OCI-M1 (cell line): Measurements from ENCODE around the gene NR1H2.
"Not testable (repeated sequence)": the region's sequence is repeated elsewhere in the genome, so short reads cannot be mapped to it uniquely, and the experiment has no call there.

Experiments used
- DNase-seq: peaks from one replicate; lab custom pipeline; 2025; lab: John Stamatoyannopoulos, UW

NR1H2 gene

DNA sequence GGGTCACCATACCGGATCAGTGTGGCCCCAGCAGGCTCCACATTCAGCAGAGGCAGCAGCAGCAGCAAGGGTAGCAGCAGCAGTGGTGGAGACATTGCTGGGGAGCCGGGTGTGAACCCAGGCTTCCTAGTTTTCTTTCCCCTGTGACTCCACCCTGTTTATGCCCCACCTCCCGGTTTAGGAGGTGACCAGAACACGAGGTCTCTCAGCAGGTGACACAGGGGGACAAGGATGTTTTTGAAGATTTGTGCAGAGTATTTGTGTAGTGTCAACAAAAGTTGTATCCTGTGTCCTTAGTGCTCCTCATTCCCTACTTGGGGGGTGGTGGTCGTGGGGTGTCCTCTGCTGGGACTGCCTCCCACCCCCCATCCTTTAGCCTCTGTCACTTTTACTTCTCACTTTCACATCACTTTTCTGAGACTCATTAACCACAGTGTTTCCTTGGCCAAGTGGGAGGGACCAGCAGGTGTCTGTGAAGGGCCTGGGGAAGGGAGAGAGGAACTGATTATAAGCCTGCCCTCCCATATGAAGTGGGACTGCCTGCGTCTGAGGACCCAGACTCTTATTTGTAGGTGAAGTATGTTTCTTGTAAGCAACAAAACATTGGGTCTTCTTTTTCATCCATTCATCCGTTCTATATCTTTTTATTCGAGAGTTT, 31.5 kb upstream of the NR1H2 start:
- no peak for DNase-seq

DNA sequence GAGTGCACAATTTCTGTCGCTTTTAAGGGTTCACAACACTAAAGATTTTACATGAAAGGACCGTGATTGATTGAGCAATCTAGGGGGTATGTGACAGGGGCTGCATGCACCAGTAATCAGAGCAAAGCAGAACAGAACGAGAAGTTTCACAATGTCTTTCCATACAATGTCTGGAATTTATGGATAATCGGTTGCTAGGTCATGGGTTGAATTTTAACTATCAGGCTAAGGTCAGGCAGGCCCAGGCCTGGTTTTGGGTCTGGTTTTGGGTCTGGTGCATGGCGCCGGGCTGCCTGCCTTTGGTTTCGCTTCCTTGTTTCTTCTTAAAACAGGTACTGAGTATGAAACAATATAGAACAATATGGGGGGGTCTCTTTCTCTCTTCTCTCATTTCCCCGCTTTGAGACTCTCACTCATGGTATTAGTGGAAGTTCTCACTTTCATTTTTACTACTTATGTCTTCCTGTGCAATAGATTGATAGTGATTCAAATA, 29.1 kb upstream of the NR1H2 start:
- not testable (repeated sequence) for DNase-seq

DNA sequence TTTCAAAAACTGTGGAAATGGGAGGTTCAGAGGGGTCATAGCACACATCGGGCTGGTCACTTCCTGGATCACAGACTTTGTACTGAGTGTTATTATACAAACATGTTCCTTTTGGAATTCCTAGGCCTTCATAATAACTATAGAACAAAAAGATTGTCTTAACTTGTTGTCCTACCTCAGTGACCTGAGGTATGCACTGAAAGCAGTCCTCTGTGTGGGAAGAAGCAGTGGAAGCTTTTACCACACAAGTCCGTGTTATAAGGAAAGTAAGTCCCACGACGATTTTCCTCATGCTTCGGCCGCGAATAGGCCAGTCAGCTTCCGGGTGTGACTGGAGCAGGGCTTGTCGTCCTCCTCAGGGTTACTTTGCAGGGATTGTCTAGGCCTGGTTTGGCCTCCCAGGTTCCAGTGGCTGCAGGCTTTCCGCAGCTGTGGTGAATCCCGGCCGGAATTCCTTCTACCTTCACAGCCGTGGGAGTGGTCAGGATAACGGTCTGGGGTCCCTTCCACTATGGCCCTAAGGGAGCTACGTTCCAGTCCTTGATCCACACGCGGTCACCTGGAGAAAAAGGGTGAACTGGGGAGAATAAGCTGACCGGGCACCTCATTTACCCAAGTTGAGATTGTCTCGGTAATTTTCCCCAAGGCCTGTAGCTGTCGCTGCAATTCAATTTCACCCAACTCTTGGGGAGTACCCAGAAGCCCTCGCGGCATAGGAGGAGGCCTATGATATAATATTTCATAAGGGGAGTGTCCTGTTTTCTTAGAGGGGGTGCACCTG, 26.8 kb upstream of the NR1H2 start:
- DNase-seq, result no peak

- no peak for DNase-seq
These were observed 24.0 kb upstream of the NR1H2 start for GRCh38 chr19:50352242-50352641.

DNA sequence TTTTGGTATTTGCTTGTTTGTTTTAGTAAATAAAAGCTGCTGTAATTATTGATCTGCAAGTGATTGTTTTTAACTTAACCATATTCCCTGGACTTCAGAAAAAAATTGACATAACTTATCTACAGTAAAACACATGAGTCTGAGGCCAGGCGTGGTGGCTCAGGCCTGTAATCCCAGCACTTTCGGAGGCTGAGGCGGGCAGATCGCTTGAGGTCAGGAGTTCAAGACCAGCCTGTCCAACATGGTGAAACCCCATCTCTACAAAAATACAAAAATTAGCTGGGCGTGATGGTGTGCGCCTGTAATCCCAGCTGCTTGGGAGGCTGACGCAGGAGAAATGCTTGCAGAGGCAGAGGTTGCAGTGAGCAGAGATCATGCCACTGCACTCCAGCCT, 22.8 kb upstream of the NR1H2 start:
- DNase-seq, result not testable (repeated sequence)

- DNase-seq, result no peak
These were observed 19.5 kb upstream of the NR1H2 start for GRCh38 chr19:50356691-50357177.

DNA sequence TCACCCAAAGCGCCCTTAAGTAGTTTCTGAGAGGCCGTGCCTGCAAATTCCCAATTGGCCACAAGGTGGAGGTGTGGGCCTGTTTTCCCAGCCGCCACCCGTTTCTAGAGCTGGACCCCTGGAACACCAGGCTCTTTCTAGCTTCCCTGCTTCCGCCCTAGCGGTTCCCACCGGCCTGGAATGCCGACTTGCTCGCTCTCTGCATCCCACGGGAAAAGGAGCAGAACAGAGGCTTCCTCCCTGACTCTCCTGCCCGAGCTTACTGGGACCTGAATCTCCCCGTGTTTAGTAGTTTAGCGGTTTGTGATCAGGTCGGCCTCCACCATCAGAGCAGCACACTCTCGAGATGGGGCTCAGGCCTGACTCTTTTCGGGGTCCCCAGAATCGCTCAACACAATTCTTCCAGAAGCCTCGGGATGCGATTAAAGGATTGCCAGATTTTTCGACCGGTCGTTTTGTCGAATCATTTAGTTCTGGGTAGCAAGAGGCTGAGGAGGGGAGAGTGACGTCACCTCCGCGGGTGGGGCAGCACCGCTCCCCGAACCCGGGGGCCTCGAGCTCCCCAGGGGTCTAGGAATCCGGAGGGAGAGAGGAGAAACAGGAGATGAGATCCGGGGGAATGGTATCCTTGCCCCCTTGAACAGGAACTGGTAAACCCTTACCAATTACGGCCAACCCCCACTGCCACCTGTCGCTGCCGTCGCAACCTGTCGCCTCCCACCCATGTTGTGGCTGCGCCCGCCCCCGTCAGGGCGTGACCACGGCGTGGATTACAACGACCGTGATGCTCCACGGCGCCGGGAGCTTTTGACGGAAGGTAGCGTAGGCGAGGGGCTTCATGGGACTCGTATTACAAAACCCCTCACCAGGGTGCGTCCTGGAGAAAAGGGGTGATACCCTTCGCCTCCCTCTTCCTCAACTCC, 18.8 kb upstream of the NR1H2 start:
- DNase-seq, result peak; percentile 84

- DNase-seq, result no peak
These were observed 17.6 kb upstream of the NR1H2 start for GRCh38 chr19:50358483-50359327.

GRCh38 chr19:50359328-50359818, 16.9 kb upstream of the NR1H2 start:
- DNase-seq, result no peak

GRCh38 chr19:50361290-50362029, 14.8 kb upstream of the NR1H2 start:
- DNase-seq, result peak; percentile 37

GRCh38 chr19:50362030-50362412, 14.2 kb upstream of the NR1H2 start:
- no peak for DNase-seq

DNA sequence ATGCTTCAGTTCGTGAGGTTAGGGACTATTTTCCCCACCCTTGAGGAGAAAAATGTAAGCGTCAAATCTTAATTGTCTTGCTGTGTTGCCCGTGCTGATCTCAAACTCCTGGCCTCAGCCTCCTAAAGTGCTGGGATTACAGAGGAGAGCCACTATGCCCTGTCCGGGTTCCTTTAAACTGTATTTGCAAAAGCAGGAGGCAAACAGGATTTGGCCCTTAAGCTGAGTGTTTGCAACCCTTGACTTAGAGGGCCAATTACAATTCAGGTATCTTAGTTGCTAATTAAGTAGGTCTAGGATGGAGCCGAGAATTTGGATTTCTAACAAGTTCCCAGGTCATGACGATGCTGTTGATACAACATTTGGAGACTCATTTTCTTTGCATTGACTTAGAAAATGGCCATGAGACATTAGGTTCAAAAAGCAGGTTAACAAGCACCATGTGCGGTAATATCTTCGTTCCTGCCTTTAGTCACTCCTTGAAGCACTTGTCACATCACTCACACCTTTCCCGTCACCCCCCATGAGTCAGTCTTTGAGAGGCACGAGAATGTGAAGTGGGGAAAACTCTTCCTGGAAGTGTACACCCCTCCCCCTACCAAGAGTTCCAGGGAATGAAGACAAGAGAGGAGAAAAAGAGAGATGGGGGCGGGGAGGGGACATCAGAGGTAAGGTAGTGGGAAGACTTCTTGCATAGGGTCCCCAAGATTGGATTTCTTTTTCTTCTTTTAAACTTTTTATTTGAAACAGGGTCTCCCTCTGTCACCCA, 13.4 kb upstream of the NR1H2 start:
- DNase-seq, result no peak

- DNase-seq, result no peak
These were observed 10.6 kb upstream of the NR1H2 start, which contains the start of gene NAPSA for GRCh38 chr19:50365434-50366306. TSS of gene NAPSA (minus strand) at chr19:50365639. CDS start at chr19:50365621, 18 bp downstream.

DNA sequence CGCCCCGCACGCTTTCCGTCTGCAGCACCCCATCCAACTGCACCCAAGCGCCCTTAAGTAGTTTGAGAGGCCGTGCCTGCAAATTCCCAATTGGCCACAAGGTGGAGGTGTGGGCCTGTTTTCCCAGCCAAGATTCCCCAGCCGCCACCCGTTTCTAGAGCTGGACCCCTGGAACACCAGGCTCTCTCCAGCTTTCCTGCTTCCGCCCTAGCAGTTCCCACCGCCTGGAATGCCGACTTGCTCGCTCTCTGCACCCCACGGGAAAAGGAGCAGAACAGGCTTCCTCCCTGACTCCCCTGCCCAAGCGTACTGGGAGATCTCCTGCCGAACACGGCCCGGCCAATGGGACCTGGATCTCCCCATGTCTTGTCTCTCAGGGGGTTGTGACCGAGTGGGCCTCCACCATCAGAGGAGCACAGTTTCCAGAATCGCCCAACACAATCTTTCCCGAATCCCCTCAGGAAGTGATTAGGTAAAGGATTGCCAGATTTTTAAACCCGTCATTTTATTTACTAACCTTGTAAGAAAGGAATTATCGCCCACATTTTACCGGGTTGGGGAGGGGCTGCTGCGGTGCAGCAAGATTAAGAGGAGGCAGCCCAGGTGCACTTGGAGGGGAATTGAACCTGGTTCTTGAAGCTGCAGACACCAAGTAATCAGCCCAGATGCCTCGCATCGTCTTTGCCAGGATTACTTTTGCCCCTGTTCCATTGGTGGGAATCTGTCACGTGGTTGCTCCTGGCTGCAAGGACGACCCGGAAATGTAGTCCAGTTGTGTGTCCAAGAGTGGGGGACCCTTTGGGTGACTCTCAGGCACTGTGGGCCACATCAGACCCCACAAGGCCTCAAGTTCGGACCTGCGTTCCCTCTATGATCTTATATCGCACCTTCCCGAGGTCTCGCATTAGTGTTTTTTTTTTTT, 7.3 kb upstream of the NR1H2 start:
- DNase-seq, result peak; percentile 93

DNA sequence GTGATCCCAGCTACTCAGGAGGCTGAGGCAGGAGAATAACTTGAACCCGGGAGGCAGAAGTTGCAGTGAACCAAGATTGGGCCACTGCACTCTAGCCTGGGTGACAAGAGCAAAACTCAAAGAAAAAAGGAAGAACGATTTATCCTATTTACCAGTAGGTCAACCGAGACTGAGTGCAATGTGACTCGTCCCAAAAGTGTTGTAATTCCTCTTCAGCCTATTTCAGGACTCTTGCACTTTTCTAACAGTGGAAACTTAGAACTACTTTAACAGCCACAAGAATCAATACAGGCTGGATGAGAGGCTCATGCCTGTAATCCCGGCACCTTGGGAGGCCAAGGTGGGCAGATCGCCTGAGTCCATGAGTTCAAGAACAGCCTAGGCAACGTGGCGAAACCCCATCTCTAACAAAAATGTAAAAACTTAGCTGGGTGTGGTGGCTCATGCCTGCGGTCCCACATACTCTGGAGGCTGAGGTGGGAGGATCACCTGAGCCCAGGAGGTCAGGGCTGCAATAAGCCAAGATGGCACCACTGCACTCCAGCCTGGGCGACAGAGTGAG, 4.3 kb upstream of the NR1H2 start:
- DNase-seq, result peak; percentile 23

DNA sequence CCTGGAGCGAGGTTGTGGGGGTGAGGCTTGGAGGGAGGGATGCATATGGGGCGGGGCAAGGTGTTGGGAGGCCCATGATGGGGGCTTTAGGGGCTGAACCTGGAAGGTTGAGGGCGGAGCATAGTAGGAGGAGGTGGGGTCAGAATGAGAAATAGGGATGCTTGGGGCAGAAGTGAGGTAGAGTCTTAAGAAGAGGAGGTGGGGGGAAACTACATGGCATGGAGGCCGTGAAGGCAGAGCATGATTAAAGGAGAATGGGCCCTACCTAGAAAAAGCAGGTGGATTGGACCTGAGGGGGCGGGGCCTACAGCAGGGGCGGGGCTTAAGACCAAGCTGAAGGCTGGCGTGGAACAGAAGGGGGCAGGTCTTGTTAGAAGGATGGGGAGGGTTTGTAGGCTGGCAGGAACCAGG, 799 bp downstream of the NR1H2 start:
- peak; percentile 78 for DNase-seq

DNA sequence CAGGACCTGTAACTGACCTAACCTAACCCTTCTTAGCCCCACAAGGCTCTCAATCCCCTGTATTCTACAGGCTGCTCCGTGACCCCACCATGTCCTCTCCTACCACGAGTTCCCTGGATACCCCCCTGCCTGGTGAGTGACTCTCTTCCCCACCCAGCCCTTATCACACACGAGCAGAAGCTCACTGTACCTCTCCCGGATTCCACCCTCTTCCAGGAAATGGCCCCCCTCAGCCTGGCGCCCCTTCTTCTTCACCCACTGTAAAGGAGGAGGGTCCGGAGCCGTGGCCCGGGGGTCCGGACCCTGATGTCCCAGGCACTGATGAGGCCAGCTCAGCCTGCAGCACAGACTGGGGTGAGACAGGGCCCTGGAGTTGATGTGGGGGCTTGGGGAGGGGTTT, 1.3 kb downstream of the NR1H2 start:
- DNase-seq, result peak; percentile 45
